ELF-1 (cell line): Measurements from ENCODE around the gene CD86.

Experiments used
- DNase-seq: peaks from one replicate; pipeline ENCODE4 v3.0.0-alpha.2; 2016; ENCODE audit warnings: low read depth, low spot score

The CD86 gene

GRCh38 chr3:122058294-122058693 lies 3.1 kb downstream of the CD86 start:
- no peak for DNase-seq

DNA sequence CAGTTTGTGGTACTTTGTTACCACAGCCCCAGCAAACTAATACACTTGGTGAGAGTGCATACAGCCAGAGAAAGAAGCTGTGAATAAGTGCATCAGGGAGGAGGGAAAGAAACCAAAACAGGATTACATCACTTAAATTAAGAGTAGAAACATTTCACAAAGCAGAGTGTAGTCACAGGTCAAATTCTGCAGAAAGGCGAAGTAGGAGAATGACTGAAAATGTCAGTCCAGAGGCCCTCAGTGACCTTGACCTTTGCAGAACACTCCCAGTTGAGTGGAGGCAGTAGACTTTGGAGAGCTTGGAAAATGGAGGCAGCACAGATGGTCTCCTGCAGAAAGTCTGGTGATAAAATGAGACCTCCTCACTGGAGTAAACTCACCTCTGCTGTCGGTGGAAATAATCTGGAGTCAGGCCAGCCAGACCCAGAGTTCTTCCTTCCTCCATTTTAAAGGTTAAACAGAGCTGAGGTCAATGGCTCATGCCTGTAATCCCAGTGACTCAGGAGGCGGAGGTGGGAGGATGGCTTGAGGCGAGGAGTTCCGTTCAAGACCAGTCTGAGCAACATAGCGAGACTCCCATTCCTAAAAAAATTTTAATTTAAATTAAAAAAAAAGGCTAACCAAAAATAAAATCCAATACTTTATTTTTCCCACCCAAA lies 5.0 kb downstream of the CD86 start:
- no peak for DNase-seq

DNA sequence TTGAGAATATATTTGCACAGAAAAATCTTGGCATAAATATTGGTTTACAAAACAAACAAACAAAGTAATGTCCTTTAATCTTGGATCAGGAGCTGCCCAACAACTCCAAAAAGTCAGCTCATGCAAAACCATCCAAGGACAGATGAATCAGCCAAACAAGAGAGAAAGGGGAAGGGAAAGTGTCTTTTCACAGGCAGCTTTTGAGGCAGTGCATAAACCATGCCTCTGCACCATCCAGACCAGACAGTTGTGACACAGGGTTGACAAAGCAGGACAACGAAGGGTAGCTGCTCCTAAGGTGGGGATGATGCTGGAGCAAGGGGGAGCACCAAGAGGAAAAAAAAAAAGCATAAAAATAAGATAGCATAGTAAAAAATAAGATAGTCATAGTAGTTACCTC lies 8.7 kb downstream of the CD86 start:
- no peak for DNase-seq

- DNase-seq = no peak
Observed at GRCh38 chr3:122064326-122064725, 9.2 kb downstream of the CD86 start.

DNA sequence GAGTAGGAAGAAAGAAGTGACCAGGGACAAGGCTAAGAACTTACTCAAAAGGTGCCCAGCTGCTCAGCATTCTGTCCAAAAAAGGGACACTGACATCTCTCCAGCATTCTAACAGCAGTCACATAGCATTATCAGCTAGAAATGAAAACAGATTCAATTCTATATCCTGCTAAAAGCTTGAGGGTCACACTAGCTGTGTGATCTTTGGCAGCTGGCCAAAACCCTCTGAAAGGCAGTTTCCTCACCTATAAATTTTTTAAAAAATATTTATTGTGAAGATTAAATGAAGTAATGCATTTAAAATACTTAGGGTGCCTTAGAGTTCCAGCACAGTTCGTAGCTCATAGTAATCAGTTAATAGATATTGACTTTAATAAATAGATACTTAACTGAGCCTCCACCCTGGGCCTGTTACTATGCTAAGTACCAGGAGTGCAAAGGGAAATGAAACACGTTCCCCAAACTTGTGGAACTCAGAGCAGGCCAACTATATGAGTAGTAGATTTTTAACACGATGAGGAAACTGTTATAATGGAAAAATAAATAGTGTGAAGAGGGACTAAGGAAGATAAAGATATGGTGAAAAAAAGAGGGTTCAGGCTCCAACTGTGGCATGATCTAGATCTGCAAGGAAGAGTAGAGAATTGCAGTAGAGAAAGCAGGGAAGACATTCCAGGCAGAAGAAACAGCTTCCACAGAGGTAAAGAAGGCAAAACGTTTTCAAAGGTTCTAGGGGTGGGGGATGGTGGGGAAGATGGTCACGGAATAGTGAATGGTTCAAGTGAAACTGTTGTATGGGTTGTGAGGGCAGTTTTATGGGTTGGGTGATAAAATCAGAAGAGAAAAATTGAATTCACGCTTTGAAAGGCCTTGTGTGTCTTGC lies 11.4 kb downstream of the CD86 start:
- DNase-seq = no peak

DNA sequence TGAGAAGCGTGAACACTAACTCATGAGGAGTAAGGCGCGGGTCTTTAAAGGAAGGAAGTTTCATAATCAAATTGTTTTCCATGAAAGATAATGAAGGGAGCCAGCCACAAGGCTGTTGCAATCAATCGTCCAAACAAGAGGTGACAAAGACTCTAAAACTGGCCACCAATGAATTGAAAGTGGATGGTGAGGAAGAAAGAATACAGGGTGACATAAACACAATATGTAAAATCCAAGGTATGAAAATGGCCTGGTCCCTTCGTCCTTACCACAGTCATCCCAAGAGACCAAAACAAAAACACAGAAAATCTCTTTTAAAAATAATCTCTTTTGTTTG lies 12.0 kb downstream of the CD86 start:
- DNase-seq = no peak

GRCh38 chr3:122067588-122068240 lies 12.6 kb downstream of the CD86 start:
- no peak for DNase-seq

DNA sequence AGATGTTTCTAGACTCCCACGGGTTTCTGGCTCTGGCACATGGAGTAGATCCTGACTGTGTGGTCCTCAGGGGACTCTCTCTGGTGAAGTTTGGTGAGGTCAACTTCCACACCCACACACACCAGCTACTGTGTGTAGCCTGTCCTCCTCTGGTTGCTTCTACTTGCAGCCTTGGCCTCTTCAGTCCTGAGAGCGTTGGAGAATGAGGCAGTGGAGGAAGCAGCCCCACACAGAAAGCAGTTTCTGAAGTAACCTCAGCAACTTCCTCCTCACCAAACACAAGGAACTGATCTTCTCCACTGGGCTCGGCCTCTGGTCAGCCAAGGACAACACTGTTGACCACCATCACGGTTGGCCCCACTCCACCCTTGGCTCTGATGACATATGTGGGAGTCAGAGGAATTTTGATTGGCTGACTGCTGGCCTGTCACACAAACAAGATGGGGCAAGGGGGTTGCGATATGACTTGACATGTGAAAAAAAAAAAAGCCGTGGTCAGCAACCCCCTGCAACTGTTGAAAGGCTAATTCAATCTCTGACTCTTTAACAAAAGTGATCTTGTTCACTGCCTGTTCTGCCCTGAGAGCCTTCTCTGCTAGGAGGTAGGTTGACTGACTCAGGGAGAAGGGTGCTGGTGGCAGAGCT lies 19.6 kb downstream of the CD86 start:
- no peak for DNase-seq

DNA sequence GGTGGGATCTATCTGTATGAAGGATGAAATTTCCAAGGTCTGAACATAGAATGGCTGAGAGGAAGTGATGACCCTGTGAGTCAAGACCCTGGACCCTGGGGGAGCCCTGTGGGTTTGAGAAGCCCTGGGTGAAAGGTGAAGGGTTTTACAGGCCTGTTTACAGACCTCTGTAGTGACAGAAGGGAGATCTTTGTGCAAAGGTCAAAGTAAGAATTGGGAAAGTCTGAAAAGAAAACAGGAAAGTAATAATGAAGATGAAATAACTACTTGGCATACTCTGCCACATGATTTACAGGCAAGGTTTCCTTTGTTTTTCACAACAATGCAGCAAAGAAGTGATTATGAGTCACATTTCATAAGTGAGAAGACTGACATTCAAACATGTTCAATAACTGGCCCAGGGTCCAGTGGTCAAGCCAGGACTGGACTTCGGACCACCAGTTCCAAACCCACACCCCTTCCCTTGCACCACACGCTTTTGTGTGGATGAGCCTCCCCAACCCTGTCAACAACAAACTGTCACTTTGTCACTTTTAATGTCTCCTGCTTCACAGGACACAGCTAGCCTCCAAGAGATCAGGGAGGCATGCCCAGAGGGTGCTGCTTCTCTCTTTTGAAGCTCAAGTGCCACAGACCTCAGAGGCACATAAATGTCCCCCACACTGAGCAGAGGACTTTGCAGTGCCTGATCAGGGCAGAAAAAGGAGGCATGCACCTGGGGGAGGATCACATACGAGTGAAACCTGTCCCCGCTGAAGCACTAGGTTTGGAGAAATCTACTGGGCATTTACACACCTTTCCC lies 21.5 kb downstream of the CD86 start:
- no peak for DNase-seq

DNA sequence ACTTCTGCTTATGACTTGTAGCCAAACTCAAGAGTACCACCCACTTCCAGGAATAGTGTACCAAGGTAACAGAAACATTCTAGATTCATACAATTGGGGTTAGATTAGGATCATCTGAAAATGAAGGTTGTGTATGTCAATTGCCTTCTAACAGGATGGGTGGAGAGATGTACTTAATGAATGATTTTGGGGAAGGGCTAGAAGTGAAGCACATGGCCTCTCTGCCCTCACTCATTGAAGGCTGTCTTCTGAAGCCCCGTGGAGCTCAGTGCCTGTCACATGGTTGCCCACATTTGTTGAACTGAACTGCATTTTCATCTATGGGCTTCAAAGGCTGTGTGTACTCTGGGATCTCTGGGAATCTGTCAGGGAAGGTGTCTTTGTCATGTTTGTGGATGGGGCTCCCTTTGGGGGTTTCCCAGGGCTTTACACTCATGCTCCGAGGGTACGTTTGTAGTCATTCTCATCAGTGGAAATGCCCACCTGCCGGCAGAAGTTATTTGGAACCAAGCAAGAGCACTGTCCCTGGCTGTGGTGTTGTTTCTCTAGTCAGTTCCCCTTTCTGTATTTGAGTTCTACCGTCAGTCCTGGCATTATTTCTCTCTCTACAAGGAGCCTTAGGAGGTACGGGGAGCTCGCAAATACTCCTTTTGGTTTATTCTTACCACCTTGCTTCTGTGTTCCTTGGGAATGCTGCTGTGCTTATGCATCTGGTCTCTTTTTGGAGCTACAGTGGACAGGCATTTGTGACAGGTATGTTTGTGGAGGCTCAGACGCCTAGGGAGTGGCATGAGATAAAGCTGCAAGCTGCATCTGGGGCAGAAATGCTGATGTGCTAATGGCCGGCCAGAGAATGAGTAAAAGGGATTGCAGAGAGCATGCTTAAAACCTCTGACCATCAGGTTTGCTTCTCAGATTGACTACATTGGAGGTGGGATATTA lies 22.4 kb downstream of the CD86 start:
- no peak for DNase-seq

- DNase-seq = no peak
Observed at GRCh38 chr3:122078235-122078935, 23.2 kb downstream of the CD86 start.

DNA sequence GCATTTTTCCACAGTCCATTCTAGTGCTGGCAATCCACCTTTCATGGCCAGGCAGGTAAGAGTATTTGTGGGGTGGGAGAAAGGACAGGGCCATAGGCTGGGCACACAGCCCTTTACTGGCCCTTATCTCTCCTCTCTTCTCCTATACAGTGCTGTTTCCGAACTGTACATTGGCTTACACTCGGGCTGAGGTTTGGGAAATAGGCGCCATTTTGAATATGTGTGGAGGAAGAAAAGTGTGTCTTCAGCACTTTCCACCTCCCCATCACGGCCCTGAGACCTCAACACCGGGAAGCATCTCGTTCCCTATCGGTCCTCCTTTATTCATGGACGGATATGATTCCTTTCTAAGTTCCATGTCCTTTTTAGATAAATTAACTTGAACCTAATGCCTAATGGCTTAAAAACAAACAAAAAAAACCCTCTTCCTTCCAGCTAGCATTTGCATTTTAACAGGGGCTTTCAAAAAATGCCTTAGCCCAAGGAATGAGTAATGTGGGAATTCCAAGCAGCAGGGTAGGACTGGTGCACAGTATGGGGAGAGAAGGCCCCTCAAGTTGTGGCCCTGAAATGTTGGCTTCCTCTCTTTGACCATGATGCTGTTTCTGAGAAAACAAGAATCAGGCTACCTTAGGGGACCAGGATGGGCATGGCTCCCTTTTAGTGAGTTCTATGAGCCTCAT lies 24.5 kb downstream of the CD86 start:
- no peak for DNase-seq

DNA sequence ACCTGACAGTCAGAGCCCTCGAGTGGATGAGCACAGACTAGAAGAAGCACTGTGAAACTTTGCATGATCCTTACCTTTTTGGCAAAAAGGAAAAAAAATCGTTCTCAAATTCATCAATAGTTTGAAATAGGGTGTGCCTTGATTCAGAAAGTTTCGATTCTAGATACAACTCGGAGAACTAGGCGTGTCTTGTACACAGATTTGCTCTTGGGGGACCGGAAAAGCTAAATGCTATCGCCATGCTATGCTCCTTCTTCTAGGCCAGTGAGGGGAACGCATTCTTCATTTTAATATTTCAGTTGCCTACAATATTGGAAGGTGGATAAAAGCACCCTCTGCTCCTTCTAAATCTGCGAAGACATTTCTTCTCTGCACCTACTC lies 25.0 kb downstream of the CD86 start:
- no peak for DNase-seq

GRCh38 chr3:122081543-122082247 lies 26.5 kb downstream of the CD86 start:
- DNase-seq = no peak

- no peak for DNase-seq
Observed at GRCh38 chr3:122082357-122082756, 27.2 kb downstream of the CD86 start.

- DNase-seq = no peak
Observed at GRCh38 chr3:122084799-122085198, 29.6 kb downstream of the CD86 start.

- DNase-seq = no peak
Observed at GRCh38 chr3:122085673-122086072, 30.5 kb downstream of the CD86 start.

- DNase-seq = no peak
Observed at GRCh38 chr3:122088531-122088930, 33.4 kb downstream of the CD86 start.
